AG10803 (cell line): Measurements from ENCODE around the gene SDC4.

Source experiments
- DNase-seq: peaks from one replicate; pipeline ENCODE4 v3.0.0; 2010; ENCODE audit warnings: low read depth
- H3K4me3 ChIP-seq: 2 replicates; pipeline ENCODE4 v1.5.1; 2011; ENCODE audit warnings: mild to moderate bottlenecking, low read length, control low read depth
- TF ChIP-seq, protein P1 (sequence below): conservative IDR thresholded peaks from 2 replicates; pipeline ENCODE4 v1.5.1; 2011; ENCODE audit warnings: mild to moderate bottlenecking, low read length, control low read depth, inconsistent platforms

Gene SDC4

GRCh38 chr20:45372646-45373352 is 24.6 kb upstream of the SDC4 start:
- TF ChIP-seq, protein P1, sequence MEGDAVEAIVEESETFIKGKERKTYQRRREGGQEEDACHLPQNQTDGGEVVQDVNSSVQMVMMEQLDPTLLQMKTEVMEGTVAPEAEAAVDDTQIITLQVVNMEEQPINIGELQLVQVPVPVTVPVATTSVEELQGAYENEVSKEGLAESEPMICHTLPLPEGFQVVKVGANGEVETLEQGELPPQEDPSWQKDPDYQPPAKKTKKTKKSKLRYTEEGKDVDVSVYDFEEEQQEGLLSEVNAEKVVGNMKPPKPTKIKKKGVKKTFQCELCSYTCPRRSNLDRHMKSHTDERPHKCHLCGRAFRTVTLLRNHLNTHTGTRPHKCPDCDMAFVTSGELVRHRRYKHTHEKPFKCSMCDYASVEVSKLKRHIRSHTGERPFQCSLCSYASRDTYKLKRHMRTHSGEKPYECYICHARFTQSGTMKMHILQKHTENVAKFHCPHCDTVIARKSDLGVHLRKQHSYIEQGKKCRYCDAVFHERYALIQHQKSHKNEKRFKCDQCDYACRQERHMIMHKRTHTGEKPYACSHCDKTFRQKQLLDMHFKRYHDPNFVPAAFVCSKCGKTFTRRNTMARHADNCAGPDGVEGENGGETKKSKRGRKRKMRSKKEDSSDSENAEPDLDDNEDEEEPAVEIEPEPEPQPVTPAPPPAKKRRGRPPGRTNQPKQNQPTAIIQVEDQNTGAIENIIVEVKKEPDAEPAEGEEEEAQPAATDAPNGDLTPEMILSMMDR, result no peak
- no peak overlapping the region; the same call in 1 of the 2 replicates for H3K4me3 ChIP-seq
- peak; percentile 16 for DNase-seq

GRCh38 chr20:45372241-45372640 is 24.0 kb upstream of the SDC4 start:
- TF ChIP-seq, protein P1, result no peak
- no peak overlapping the region for H3K4me3 ChIP-seq
- no peak for DNase-seq

- TF ChIP-seq, protein P1, result no peak
- no peak for DNase-seq
These were observed 22.4 kb upstream of the SDC4 start for GRCh38 chr20:45370571-45371160.

GRCh38 chr20:45368221-45368980 is 20.2 kb upstream of the SDC4 start:
- DNase-seq, result no peak
- H3K4me3 ChIP-seq, result no peak overlapping the region
- TF ChIP-seq, protein P1, result no peak

More at GRCh38 chr20:45370571-45371160, 22.4 kb upstream of the SDC4 start:
- H3K4me3 ChIP-seq, result no peak overlapping the region

GRCh38 chr20:45367126-45367525 is 18.9 kb upstream of the SDC4 start:
- H3K4me3 ChIP-seq, result no peak overlapping the region
- TF ChIP-seq, protein P1, result no peak

DNA sequence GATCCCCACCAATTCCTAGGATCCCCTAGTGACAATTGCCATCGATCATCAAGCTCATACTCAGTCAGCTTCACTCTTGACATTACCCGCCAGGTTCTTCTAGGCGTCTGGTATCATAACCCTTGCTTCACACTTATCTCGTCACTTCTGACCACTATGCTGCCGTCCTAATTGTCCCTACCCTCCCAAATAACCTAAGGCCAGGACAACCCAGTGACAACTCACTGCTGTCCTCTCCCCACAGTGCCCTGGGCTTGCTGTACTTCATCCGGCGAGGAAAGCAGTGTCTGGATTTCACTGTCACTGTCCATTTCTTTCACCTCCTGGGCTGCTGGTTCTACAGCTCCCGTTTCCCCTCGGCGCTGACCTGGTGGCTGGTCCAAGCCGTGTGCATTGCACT is 18.4 kb upstream of the SDC4 start:
- TF ChIP-seq, protein P1, result no peak
- no peak for DNase-seq
- H3K4me3 ChIP-seq, result no peak overlapping the region

More at GRCh38 chr20:45367126-45367525, 18.9 kb upstream of the SDC4 start:
- no peak for DNase-seq
